ENCODE results near the gene KIF5B.

Gene KIF5B

DNA sequence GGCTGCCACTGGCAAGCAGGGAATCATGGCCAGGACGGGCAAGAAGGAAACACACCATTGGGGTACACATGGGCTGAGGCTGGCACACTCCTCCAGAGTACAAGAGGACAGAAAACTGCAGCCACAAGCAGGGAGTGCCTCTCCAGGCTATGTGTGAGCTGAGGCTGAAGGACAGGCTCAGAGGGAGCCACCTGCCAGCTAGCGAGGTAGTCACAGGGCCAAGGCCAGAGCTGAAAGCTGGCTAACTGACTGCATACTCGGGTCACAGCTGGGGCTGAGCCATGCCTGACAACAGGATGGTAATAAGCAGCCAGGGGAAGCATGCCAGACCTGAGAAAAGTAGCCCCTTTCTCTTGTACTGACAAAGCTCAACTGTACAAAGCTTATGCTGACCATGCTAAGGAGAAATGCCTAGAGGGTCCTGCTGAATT, 52.0 kb downstream of the KIF5B start:
- Histone ChIP-seq H3K27me3 (ENCODE audit: insufficient read depth, low read length, poor library complexity, severe bottlenecking) (no peaks in the 10 kb centered on the region), H3K79me2 (ENCODE audit: insufficient read depth, low read length) (no peaks in the 10 kb centered on the region), H3K9me3 (ENCODE audit: insufficient read depth, low read depth, low read length) (no peaks in the 10 kb centered on the region), H3F3A (ENCODE audit: low read depth) (0 out of 2 replicates have a peak, but pooled peaks cover 4% of the 10 kb centered on the region), H3K9me2 (replicated peaks; ENCODE audit: low read depth, low read length) (no peaks in the 10 kb centered on the region), H3K4me1 (ENCODE audit: insufficient read depth, low read length, poor library complexity, severe bottlenecking) (no peaks in the 10 kb centered on the region), H3K36me3 (ENCODE audit: insufficient read depth, low read length) (peaks cover 18% of the 10 kb centered on the region; the same call in 1 of the 2 replicates), H4K20me1 (ENCODE audit: insufficient read depth, low read length, poor library complexity, severe bottlenecking) (no peaks in the 10 kb centered on the region), H3K4me2 (ENCODE audit: low read depth, low read length, poor library complexity, severe bottlenecking) (no peak overlapping the region), H3K9ac (ENCODE audit: low read depth, low read length, poor library complexity, severe bottlenecking) (no peak overlapping the region), H3K4me3 (ENCODE audit: low read length, poor library complexity, severe bottlenecking) (no peak overlapping the region), H2AFZ (ENCODE audit: low read length) (no peak overlapping the region)
- TF ChIP-seq CTCF (conservative IDR thresholded peaks at IDR 0.05; ENCODE audit: low read length) (no peak), EZH2phosphoT487 (IDR thresholded peaks at IDR 0.05; ENCODE audit: borderline replicate concordance) (no peak)

DNA sequence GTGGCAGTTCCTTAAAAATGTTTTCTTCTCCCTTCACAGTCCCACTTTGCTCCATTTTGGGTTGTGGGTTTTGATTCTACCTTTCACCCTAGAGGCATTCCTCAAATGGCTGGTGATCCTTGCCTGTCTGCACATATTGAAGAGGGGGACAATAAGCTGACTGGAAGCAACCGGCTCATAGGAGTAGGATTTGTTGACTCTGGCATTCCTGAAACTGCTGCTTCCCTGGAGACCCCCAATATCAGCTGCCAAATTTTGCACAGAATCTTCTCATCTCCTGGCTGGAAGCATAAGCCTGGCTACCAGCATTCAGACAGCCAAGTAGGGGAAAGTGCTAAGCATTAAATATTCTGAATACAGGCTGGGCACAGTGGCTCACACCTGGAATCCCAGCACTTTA, 53.7 kb downstream of the KIF5B start:
- no peaks in the 10 kb centered on the region for H3K4me1 ChIP-seq (ENCODE audit: insufficient read depth, low read length, poor library complexity, severe bottlenecking)
- H2AFZ ChIP-seq (ENCODE audit: low read length) = no peak overlapping the region
- no peaks in the 10 kb centered on the region for H3K27me3 ChIP-seq (ENCODE audit: insufficient read depth, low read length, poor library complexity, severe bottlenecking)
- H3K4me2 ChIP-seq (ENCODE audit: low read depth, low read length, poor library complexity, severe bottlenecking) = no peak overlapping the region
- H3K9me2 ChIP-seq (replicated peaks; ENCODE audit: low read depth, low read length) = no peaks in the 10 kb centered on the region
- TF ChIP-seq EZH2phosphoT487 (IDR thresholded peaks at IDR 0.05; ENCODE audit: borderline replicate concordance) (no peak), CTCF (conservative IDR thresholded peaks at IDR 0.05; ENCODE audit: low read length) (no peak)
- H3K9ac ChIP-seq (ENCODE audit: low read depth, low read length, poor library complexity, severe bottlenecking) = no peak overlapping the region
- peaks cover 5% of the 10 kb centered on the region; the same call in 1 of the 2 replicates for H3K36me3 ChIP-seq (ENCODE audit: insufficient read depth, low read length)
- no peaks in the 10 kb centered on the region for H3K79me2 ChIP-seq (ENCODE audit: insufficient read depth, low read length)
- no peaks in the 10 kb centered on the region for H4K20me1 ChIP-seq (ENCODE audit: insufficient read depth, low read length, poor library complexity, severe bottlenecking)
- no peak overlapping the region for H3K4me3 ChIP-seq (ENCODE audit: low read length, poor library complexity, severe bottlenecking)
- H3K9me3 ChIP-seq (ENCODE audit: insufficient read depth, low read depth, low read length) = no peaks in the 10 kb centered on the region
- 0 out of 2 replicates have a peak, but pooled peaks cover 4% of the 10 kb centered on the region for H3F3A ChIP-seq (ENCODE audit: low read depth)

GRCh38 chr10:32000937-32001336, 55.3 kb downstream of the KIF5B start:
- no peak overlapping the region for H2AFZ ChIP-seq (ENCODE audit: low read length)
- H3K4me1 ChIP-seq (ENCODE audit: insufficient read depth, low read length, poor library complexity, severe bottlenecking) = no peaks in the 10 kb centered on the region
- H3K9me2 ChIP-seq (replicated peaks; ENCODE audit: low read depth, low read length) = no peaks in the 10 kb centered on the region
- H3K27me3 ChIP-seq (ENCODE audit: insufficient read depth, low read length, poor library complexity, severe bottlenecking) = no peaks in the 10 kb centered on the region
- H3K4me3 ChIP-seq (ENCODE audit: low read length, poor library complexity, severe bottlenecking) = no peak overlapping the region
- H3K36me3 ChIP-seq (ENCODE audit: insufficient read depth, low read length) = no peaks in the 10 kb centered on the region
- H3F3A ChIP-seq (ENCODE audit: low read depth) = no peaks in the 10 kb centered on the region
- no peak overlapping the region for H3K4me2 ChIP-seq (ENCODE audit: low read depth, low read length, poor library complexity, severe bottlenecking)
- TF ChIP-seq CTCF (conservative IDR thresholded peaks at IDR 0.05; ENCODE audit: low read length) = no peak
- TF ChIP-seq EZH2phosphoT487 (IDR thresholded peaks at IDR 0.05; ENCODE audit: borderline replicate concordance) = no peak
- H3K79me2 ChIP-seq (ENCODE audit: insufficient read depth, low read length) = no peaks in the 10 kb centered on the region
- H4K20me1 ChIP-seq (ENCODE audit: insufficient read depth, low read length, poor library complexity, severe bottlenecking) = no peaks in the 10 kb centered on the region
- H3K9me3 ChIP-seq (ENCODE audit: insufficient read depth, low read depth, low read length) = no peaks in the 10 kb centered on the region
- no peak overlapping the region for H3K9ac ChIP-seq (ENCODE audit: low read depth, low read length, poor library complexity, severe bottlenecking)
